ENCODE data around the gene RAB2B. TPM values are rescaled to one million over a fixed set of nuclear protein-coding genes. Genes with fewer than 3 reads are reported as not detected.
"Not testable (repeated sequence)": the region's sequence is repeated elsewhere in the genome, so short reads cannot be mapped to it uniquely, and the experiment has no call there.

The RAB2B gene
- total and polyA plus RNA-seq, 12 donors, result 14.0 to 50.6 (median 30.0) TPM

GRCh38 chr14:21455912-21456667 is 20.7 kb downstream of the RAB2B start, which contains the start of gene CHD8:
TSS of gene CHD8 (minus strand) at chr14:21456123. CDS start at chr14:21431643, 24,480 bp downstream.
- peak; percentile 67 to 93 for TF ChIP-seq POLR2A (IDR thresholded peaks at IDR 0.05)
- TF ChIP-seq, protein P1, sequence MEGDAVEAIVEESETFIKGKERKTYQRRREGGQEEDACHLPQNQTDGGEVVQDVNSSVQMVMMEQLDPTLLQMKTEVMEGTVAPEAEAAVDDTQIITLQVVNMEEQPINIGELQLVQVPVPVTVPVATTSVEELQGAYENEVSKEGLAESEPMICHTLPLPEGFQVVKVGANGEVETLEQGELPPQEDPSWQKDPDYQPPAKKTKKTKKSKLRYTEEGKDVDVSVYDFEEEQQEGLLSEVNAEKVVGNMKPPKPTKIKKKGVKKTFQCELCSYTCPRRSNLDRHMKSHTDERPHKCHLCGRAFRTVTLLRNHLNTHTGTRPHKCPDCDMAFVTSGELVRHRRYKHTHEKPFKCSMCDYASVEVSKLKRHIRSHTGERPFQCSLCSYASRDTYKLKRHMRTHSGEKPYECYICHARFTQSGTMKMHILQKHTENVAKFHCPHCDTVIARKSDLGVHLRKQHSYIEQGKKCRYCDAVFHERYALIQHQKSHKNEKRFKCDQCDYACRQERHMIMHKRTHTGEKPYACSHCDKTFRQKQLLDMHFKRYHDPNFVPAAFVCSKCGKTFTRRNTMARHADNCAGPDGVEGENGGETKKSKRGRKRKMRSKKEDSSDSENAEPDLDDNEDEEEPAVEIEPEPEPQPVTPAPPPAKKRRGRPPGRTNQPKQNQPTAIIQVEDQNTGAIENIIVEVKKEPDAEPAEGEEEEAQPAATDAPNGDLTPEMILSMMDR (IDR thresholded peaks at IDR 0.05), result peak; percentile 20 to 64 (median 56)
- no peaks in the 10 kb centered on the region for H3K27me3 ChIP-seq
- 0 to 1% (median 0%) methylated on average over 29 to 36 of the region's 36 CpGs for WGBS, 4 donors
- H3K9me3 ChIP-seq (replicated peaks in 1 of 3), result no peaks in the 10 kb centered on the region
- H3K36me3 ChIP-seq (replicated peaks in 1 of 2), result peaks cover 0 to 15% of the 10 kb centered on the region in 2 donors
- peak within 1 kb of the TSS; percentile 49 to 92 (median 82) for H3K4me3 ChIP-seq
- intact Hi-C loops (cut with DNase I), result no loop called here
- H3K4me1 ChIP-seq (replicated peaks in 1 of 2), result peaks cover 9 to 18% of the 10 kb centered on the region in 2 donors
- DNase-seq, result peak; percentile 99 to 100 (median 100)
- H3K27ac ChIP-seq, result peak within 1 kb of the TSS; percentile 66 to 99 (median 98)

DNA sequence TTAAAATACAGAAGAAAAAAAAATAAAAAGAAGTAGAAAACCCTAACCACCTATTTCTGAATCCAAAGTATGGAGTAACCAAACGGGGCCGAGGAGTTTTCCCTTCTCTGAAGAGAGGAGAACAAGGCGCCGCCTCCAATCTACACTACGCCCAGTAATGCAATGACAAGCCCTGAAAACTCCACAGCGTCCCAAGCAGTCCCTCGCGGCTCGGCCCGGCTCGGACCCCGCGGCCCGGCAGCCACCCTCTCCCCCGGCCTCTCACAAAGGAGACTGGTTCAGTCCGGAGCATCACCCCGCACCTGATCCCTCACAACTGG is 21.2 kb downstream of the RAB2B start:
- Histone ChIP-seq H3K36me3 (replicated peaks in 1 of 2) (peaks cover 0 to 10% of the 10 kb centered on the region in 2 donors), H3K27ac (peak overlapping the region; percentile 41 to 98 (median 83)), H3K9me3 (replicated peaks in 1 of 3) (no peaks in the 10 kb centered on the region), H3K27me3 (no peaks in the 10 kb centered on the region), H3K4me3 (peak overlapping the region; percentile 24 to 87 (median 60)), H3K4me1 (replicated peaks in 1 of 2) (peaks cover 9 to 21% of the 10 kb centered on the region in 2 donors)
- DNase-seq, result no peak
- no peak for TF ChIP-seq POLR2A (IDR thresholded peaks at IDR 0.05)
- TF ChIP-seq, protein P1 (IDR thresholded peaks at IDR 0.05), result no peak
- 0 to 1% (median 0%) methylated on average over 8 to 17 of the region's 17 CpGs for WGBS, 4 donors
- intact Hi-C loops (cut with DNase I), result no loop called here

- H3K27ac ChIP-seq, result peak overlapping the region in 3 of 5 donors; percentile 41 to 98 (median 67)
- no peaks in the 10 kb centered on the region for H3K9me3 ChIP-seq (replicated peaks in 1 of 3)
- H3K4me3 ChIP-seq, result peak overlapping the region in 3 of 4 donors; percentile 49 to 87 (median 71)
- 20 to 24% (median 22%) methylated on average over 15 of the region's 15 CpGs for WGBS, 4 donors
- H3K27me3 ChIP-seq, result no peaks in the 10 kb centered on the region
- peaks cover 0 to 4% of the 10 kb centered on the region in 2 donors for H3K36me3 ChIP-seq (replicated peaks in 1 of 2)
- intact Hi-C loops (cut with DNase I), result no loop called here
- TF ChIP-seq, protein P1 (IDR thresholded peaks at IDR 0.05), result no peak
- peak in 1 of 2 donors; percentile 4 for TF ChIP-seq POLR2A (IDR thresholded peaks at IDR 0.05)
- DNase-seq, result peak in 1 of 7 donors; percentile 9
- H3K4me1 ChIP-seq (replicated peaks in 1 of 2), result peaks cover 9 to 26% of the 10 kb centered on the region in 2 donors
Observed at GRCh38 chr14:21454843-21455544, 21.8 kb downstream of the RAB2B start.

GRCh38 chr14:21449899-21450216 is 26.9 kb downstream of the RAB2B start:
- intact Hi-C loops (cut with DNase I), result no loop called here
- TF ChIP-seq, protein P1 (IDR thresholded peaks at IDR 0.05), result no peak
- TF ChIP-seq POLR2A (IDR thresholded peaks at IDR 0.05), result no peak
- Histone ChIP-seq H3K27ac (no peak overlapping the region), H3K4me1 (replicated peaks in 1 of 2) (peaks cover 3 to 22% of the 10 kb centered on the region in 2 donors), H3K4me3 (no peak overlapping the region), H3K27me3 (no peaks in the 10 kb centered on the region), H3K36me3 (replicated peaks in 1 of 2) (no peaks in the 10 kb centered on the region), H3K9me3 (replicated peaks in 1 of 3) (no peaks in the 10 kb centered on the region)
- WGBS, 4 donors, result 81 to 92% (median 85%) methylated on average over 1 of the region's 1 CpG
- no peak for DNase-seq

- H3K4me3 ChIP-seq; H3K27me3 ChIP-seq; DNase-seq; intact Hi-C loops (cut with DNase I); H3K27ac ChIP-seq; H3K9me3 ChIP-seq (replicated peaks in 1 of 3); H3K36me3 ChIP-seq (replicated peaks in 1 of 2): not testable (repeated sequence)
- peaks cover 6 to 12% of the 10 kb centered on the region in 2 donors for H3K4me1 ChIP-seq (replicated peaks in 1 of 2)
- whole genome bisulfite sequencing, 4 donors, result 33% methylated on average over 1 of the region's 1 CpG; no CpG with 5 or more reads in 3 of the 4 donors
Observed at GRCh38 chr14:21442657-21443056, 34.1 kb downstream of the RAB2B start.
